CD4-positive, alpha-beta T cell treated with Interleukin-15 for 4 hours (primary cell): ENCODE measurements around the gene ANTXR1.

Source experiments
- DNase-seq: peaks from one replicate; pipeline ENCODE4 v3.0.0-alpha.2; 2020; ENCODE audit warnings: low spot score

Gene ANTXR1

GRCh38 chr2:69097891-69098655, 85.1 kb downstream of the ANTXR1 start:
- DNase-seq, result no peak

GRCh38 chr2:69099541-69099940, 86.6 kb downstream of the ANTXR1 start:
- DNase-seq, result no peak

DNA sequence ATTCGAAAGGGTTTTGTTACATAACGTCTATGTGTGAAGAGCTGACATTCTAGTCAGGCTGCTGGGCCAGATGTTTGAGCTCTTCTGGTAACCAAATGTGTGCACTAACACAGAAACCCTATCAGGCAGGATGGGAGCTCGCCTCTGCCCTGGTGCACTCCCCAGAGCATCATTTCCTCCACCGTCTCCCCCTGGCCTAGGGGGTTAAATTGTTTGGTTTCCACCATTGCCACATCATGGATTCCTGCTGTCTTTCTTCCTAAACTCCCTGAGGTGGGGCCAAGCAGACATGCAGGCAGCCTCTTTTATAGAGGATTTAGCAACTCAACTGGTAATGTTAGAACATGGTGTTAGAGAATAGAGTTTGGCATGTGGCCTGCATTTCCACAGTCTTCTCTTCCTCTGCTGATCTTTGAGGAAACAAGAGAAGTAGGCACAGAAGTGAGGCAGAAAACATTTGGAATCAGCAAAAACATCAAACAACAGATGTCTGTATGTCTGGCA, 87.3 kb downstream of the ANTXR1 start:
- no peak for DNase-seq

- no peak for DNase-seq
These were observed 89.1 kb downstream of the ANTXR1 start for GRCh38 chr2:69102041-69102593.

DNA sequence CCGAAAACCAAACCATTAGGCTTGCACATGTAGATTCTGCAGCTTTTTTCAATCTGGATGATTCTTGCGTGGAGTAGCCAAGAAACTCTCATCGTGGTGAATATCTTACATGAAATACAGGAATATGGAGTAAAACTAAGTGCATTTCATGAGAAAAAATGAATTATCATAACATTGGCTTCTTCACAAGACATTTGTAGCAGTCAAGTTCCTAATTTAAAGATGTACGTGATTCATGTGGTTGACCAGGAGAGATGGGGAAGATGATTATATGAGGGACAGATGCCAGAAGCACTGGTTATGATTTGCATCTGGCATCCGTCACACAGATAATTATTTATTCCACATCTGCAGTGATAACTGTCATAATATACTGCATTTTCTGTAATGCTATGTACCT, 90.4 kb downstream of the ANTXR1 start:
- DNase-seq, result no peak

GRCh38 chr2:69104261-69104660, 91.3 kb downstream of the ANTXR1 start:
- DNase-seq, result no peak

DNA sequence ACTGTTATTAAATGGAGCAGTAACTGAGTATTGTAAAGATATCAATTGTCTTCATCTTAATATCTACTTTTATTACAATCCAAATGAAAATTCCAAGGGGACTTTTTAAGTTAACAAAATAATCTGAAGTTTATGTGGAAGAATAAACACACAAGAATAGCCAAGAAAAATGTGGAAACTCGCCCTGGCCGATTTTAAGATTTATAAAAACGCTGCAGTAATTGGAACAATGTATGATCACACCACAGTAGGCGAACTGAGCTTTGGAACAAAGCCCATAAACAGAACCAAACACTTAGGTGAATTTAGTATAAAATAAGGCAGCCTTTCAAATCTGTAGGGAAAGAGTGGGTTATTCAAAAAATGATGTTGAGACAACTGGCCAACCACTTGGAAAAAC, 96.3 kb downstream of the ANTXR1 start:
- no peak for DNase-seq

GRCh38 chr2:69111076-69111475, 98.1 kb downstream of the ANTXR1 start:
- DNase-seq, result no peak

DNA sequence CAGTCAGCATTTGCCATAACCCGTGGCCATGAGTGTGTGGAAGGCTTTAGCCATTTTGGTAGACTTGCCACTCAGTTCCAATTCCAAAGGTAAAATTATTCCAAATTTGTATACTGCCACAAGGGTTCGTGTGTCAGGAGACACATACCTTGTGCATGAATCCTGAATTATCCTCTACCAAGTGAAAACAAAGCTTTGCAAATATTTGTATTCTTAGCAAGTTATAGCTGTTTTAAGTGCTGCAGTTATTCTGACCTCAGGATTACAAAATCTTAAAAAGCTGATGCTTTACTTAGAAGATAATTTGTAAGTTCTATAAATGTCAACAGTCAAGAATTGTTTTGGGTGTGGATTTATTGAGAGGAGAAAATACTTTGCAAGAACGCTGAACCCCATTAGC, 100.6 kb downstream of the ANTXR1 start:
- no peak for DNase-seq

GRCh38 chr2:69114534-69114933, 101.6 kb downstream of the ANTXR1 start:
- no peak for DNase-seq

GRCh38 chr2:69116438-69116837, 103.5 kb downstream of the ANTXR1 start:
- DNase-seq, result no peak

DNA sequence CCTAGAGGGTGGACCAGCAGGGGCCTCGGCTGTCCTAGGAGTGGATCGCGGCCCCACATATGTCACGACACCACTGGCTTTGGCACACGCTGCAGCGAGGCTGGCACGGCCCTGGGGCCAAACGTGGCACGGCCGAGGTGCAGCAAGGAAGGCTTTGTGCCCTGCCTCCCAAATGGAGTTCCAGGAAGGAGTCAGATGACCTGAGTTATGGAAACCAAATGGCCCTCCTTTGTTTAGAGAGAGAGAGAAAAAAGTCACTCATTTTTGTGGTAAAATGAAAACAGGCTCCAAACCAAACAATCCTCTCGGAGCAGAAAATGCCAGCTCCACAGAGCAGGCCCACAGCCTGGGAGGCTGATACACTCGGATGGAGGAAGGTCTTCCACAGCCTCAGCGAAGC, 105.6 kb downstream of the ANTXR1 start:
- no peak for DNase-seq

GRCh38 chr2:69119104-69119894, 106.3 kb downstream of the ANTXR1 start:
- no peak for DNase-seq

- DNase-seq, result no peak
These were observed 109.3 kb downstream of the ANTXR1 start for GRCh38 chr2:69122271-69122670.

GRCh38 chr2:69123182-69123581, 110.2 kb downstream of the ANTXR1 start:
- DNase-seq, result no peak

DNA sequence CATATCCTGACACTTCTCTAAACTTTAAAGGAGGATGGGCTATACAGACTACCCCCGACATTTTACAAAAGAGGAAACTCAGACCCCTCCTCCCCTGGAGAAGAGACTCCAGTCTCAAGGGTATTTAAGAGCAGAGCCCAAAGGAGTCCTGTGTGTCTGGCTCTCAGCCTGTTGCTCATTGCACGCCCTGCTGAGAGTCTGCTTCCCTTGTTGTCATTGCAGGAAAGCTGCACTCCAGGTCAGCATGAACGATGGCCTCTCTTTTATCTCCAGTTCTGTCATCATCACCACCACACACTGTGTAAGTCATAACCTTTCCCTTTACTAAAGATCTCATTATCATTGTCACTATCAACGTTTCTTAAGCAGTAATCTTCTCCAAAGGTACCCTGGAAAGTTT, 111.4 kb downstream of the ANTXR1 start:
- no peak for DNase-seq

- DNase-seq, result no peak
These were observed 112.8 kb downstream of the ANTXR1 start for GRCh38 chr2:69125816-69126215.

- no peak for DNase-seq
These were observed 113.4 kb downstream of the ANTXR1 start for GRCh38 chr2:69126341-69126740.

GRCh38 chr2:69131452-69131851, 118.5 kb downstream of the ANTXR1 start:
- DNase-seq, result no peak

GRCh38 chr2:69131983-69132675, 119.2 kb downstream of the ANTXR1 start:
- no peak for DNase-seq

GRCh38 chr2:69132960-69133590, 120.1 kb downstream of the ANTXR1 start:
- DNase-seq, result no peak

- DNase-seq, result no peak
These were observed 120.9 kb downstream of the ANTXR1 start for GRCh38 chr2:69133898-69134297.
